Mucosa of descending colon (tissue), 3 donors: Measurements from ENCODE around the gene ADAM30. TPM values are rescaled to one million over a fixed set of nuclear protein-coding genes. Genes with fewer than 3 reads are reported as not detected.
"Not testable (repeated sequence)": the region's sequence is repeated elsewhere in the genome, so short reads cannot be mapped to it uniquely, and the experiment has no call there.

Experiments used
- ATAC-seq: fragments of 200-7000 bp; cut with Tn5 transposase; one replicate; pipeline ENCODE4 v1.9.1; 2020; ENCODE audit warnings: mild to moderate bottlenecking, moderate library complexity
- DNase-seq, 3 donors: peaks; one replicate each; pipeline ENCODE4 v3.0.0-alpha.2; 2020
- H3K36me3 ChIP-seq: fragments of 200-600 bp; one replicate; pipeline ENCODE4 v1.8.0; 2021; ENCODE audit warnings: low read depth, mild to moderate bottlenecking
- H3K4me1 ChIP-seq: fragments of 200-600 bp; one replicate; pipeline ENCODE4 v1.8.0; 2021; ENCODE audit warnings: low read depth, mild to moderate bottlenecking
- H3K4me3 ChIP-seq: fragments of 200-600 bp; one replicate; pipeline ENCODE4 v1.8.0; 2021; ENCODE audit warnings: mild to moderate bottlenecking
- H3K9me3 ChIP-seq: fragments of 200-600 bp; one replicate; pipeline ENCODE4 v1.8.0; 2021; ENCODE audit warnings: mild to moderate bottlenecking
- intact Hi-C, 2 donors: fragments of 100-400 bp; cut with DNase I in 1 of 2; cut with micrococcal nuclease in 1 of 2; formaldehyde crosslinking; loops; one replicate each; pipeline versions ENCODE4 v1.11.0 to v1.11.1; 2022; cut with DNase I, micrococcal nuclease
- total RNA-seq, 3 donors: library from RNA; stranded (reverse); fragmentation: NEBNext Ultra II Directional in 2 of 3; extraction: Animal tissue kit (Norgen Biotek cat#: 25700) in 2 of 3; gene quantifications; one replicate each; pipeline versions ENCODE4 v1.2.1 to v1.2.4, GENCODE V29; 2021 to 2023
- TF ChIP-seq, protein P1 (sequence below): fragments of 200-600 bp; IDR thresholded peaks from one replicate; pipeline ENCODE4 v1.8.0; 2022; ENCODE audit warnings: antibody characterized with exemption, mild to moderate bottlenecking
- donor health status: DM: no; HTN: no; CAD: no; lungs with moderate emphysema.
- donor health status: DM: no; HTN: no; CAD: no.
- donor health status: DM: no; HTN: yes; CAD: no.

ADAM30 gene
- total RNA-seq, 3 donors from 2014 or later, result not detected

DNA sequence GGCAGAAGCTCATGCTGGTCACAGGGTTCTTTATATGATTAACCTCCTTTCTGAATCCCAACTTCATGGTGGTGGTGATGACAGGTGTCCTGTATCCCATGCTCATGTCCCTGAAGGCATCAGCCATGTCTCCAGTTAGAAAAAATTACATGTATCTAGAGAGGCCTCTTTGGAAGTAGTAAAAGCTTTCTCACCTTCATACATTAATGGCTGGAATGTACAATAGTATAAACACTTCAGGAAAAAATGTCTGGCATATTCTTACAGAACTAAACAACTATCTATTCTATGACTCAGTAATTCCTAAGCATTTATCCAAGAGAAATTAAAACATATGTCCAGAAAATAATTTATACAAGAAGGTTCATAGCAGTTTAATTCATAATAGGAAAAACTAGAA, 34.0 kb downstream of the ADAM30 start:
- no peak overlapping the region for H3K4me3 ChIP-seq
- intact Hi-C loops, result no loop called here
- TF ChIP-seq, protein P1, sequence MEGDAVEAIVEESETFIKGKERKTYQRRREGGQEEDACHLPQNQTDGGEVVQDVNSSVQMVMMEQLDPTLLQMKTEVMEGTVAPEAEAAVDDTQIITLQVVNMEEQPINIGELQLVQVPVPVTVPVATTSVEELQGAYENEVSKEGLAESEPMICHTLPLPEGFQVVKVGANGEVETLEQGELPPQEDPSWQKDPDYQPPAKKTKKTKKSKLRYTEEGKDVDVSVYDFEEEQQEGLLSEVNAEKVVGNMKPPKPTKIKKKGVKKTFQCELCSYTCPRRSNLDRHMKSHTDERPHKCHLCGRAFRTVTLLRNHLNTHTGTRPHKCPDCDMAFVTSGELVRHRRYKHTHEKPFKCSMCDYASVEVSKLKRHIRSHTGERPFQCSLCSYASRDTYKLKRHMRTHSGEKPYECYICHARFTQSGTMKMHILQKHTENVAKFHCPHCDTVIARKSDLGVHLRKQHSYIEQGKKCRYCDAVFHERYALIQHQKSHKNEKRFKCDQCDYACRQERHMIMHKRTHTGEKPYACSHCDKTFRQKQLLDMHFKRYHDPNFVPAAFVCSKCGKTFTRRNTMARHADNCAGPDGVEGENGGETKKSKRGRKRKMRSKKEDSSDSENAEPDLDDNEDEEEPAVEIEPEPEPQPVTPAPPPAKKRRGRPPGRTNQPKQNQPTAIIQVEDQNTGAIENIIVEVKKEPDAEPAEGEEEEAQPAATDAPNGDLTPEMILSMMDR, result no peak

DNA sequence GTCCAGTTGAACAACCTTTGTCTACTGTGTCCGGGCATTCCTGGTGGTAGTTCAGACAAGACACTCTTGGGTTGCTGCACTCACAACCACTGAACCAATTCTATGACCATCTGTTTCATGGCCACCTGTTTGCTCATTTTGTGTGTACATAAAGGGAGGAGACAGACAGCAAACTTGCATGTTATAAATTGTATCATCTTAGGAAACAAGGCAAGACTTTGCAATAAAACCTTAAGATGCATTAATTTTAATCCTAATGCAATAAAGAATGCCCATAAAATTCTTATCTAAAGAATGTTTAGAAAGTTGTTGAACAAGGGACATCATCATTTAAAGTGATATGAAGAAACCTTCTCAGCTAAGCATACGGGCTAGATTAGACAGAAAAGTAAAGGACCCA, 34.8 kb downstream of the ADAM30 start:
- no peaks in the 10 kb centered on the region for H3K9me3 ChIP-seq
- no peak overlapping the region for H3K4me3 ChIP-seq
- H3K4me1 ChIP-seq, result no peaks in the 10 kb centered on the region
- TF ChIP-seq, protein P1, result no peak
- DNase-seq (no peak), ATAC-seq (no peak)
- H3K36me3 ChIP-seq, result no peaks in the 10 kb centered on the region
- intact Hi-C loops, result no loop called here

More for the DNA sequence above, 34.0 kb downstream of the ADAM30 start:
- DNase-seq (no peak), ATAC-seq (no peak)
- no peaks in the 10 kb centered on the region for H3K36me3 ChIP-seq
- no peaks in the 10 kb centered on the region for H3K4me1 ChIP-seq
- H3K9me3 ChIP-seq, result no peaks in the 10 kb centered on the region

GRCh38 chr1:119859647-119860046, 36.7 kb downstream of the ADAM30 start:
- Histone ChIP-seq H3K4me1 (no peaks in the 10 kb centered on the region), H3K4me3 (no peak overlapping the region), H3K9me3 (no peaks in the 10 kb centered on the region), H3K36me3 (no peaks in the 10 kb centered on the region)
- intact Hi-C loops, result no loop called here
- TF ChIP-seq, protein P1, result no peak
- ATAC-seq (peak; percentile 73), DNase-seq (no peak)

DNA sequence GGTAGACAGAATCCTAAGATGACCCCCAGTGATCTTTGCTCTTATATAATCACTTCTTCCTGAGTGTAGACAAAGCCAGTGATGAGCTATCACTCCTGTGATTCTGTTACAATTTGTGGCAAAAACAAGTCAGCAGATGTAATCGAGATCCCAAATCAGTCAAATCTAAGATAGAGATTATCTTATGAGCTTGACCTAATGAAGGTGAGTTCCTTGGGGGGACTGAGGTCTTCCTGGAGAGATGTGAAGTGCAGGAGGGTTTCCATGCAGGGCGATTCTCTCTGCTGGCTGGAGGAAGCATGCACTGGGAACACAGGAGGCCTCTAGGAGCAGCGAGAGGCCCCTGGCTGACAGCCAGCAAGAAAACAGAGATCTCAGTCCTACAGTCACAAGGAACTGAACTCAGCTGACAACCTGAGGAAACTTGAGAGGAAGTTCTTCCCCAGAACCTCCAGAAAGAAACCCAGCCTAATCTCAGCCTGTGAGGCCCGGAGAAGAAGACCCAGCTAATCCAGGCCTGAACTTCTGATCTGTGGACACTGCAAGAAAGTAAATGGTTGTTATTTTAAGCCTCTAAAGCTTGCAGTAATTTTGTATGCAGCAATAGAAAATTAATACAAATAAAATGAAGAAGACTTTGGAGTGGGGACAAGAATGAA, 37.6 kb downstream of the ADAM30 start:
- ATAC-seq, H3K4me1 ChIP-seq, H3K9me3 ChIP-seq, H3K36me3 ChIP-seq, intact Hi-C loops, H3K4me3 ChIP-seq: not testable (repeated sequence)
- DNase-seq, result peak in 2 of 3 donors; percentile 17 to 38

GRCh38 chr1:119858126-119858525, 38.2 kb downstream of the ADAM30 start:
- no peaks in the 10 kb centered on the region for H3K9me3 ChIP-seq
- DNase-seq (no peak), ATAC-seq (no peak)
- no peaks in the 10 kb centered on the region for H3K4me1 ChIP-seq
- no peak overlapping the region for H3K4me3 ChIP-seq
- no peaks in the 10 kb centered on the region for H3K36me3 ChIP-seq
- TF ChIP-seq, protein P1, result no peak
- intact Hi-C loops, result no loop called here

GRCh38 chr1:119853155-119853554, 43.2 kb downstream of the ADAM30 start:
- TF ChIP-seq, protein P1, result no peak
- Histone ChIP-seq H3K4me3 (no peak overlapping the region), H3K4me1 (no peaks in the 10 kb centered on the region), H3K36me3 (no peaks in the 10 kb centered on the region), H3K9me3 (no peaks in the 10 kb centered on the region)
- DNase-seq (no peak), ATAC-seq (no peak)
- intact Hi-C loops, result no loop called here

- H3K9me3 ChIP-seq, ATAC-seq, DNase-seq, H3K4me1 ChIP-seq, intact Hi-C loops, H3K36me3 ChIP-seq, H3K4me3 ChIP-seq: not testable (repeated sequence)
Observed at GRCh38 chr1:119844206-119844605, 52.1 kb downstream of the ADAM30 start.
